ENCODE results near the gene MAB21L4. TPM values are rescaled to one million over a fixed set of nuclear protein-coding genes. Genes with fewer than 3 reads are reported as not detected.

Gene MAB21L4
- total RNA-seq, 1 experiment from 2014 or later = 0.15 TPM

DNA sequence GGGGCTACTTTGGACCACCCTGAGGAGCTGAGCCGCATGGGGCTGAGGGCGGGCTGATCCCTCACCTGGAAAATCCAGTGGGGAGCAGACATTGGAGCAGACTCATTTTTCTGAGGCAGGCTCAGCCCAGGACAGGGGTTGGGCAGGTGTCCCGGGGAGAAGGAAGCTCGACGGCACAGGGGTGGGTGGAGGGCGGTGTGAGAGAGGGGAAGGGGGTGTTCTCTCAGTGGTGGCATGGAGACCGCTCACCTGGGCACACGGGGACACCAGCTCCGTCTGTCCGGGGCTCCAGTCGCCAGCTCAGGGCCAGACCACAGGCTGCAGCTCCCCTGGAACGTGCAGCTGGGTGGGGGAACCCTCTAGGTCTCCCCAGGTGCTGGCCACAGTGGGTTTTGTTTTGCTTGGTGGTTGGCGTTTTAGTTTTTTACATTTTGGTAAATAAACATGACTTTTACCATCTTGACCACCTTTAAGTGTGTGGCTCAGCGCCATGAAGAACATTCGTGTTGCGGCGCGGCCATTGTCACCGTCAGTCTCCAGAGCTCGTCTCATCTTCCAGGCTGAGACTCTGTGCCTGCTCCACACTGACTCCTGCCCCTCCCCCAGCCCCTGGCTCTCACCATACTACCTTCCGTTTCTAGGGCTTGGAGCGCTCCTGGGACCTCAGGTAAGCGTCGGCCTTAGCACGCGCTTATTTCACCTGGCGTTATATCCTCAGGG lies 4.3 kb upstream of the MAB21L4 start:
- no peak overlapping the region for H3K4me2 ChIP-seq (ENCODE audit: insufficient read depth, insufficient read length, low read length)
- no peak overlapping the region for H2BK15ac ChIP-seq (ENCODE audit: low read depth, low read length)
- no peak overlapping the region; the same call in 1 of the 2 replicates for H3K14ac ChIP-seq (ENCODE audit: insufficient read depth, low read length)
- H3K56ac ChIP-seq (ENCODE audit: insufficient read length, low read depth, low read length) = no peak overlapping the region
- Mint-ChIP-seq H3K4me1 (peaks cover 7 to 16% of the 10 kb centered on the region in 2 experiments), H3K4me3 (no peak overlapping the region), H3K27me3 (ENCODE audit: low read depth) (peaks cover 8% of the 10 kb centered on the region), H3K36me3 (ENCODE audit: insufficient read depth in 1 of 3, low read depth in 3 of 3) (peaks cover 3 to 10% (median 5%) of the 10 kb centered on the region in 3 experiments; a peak in 5 of 7 replicates), H3K9me3 (peaks cover 12% of the 10 kb centered on the region in 2 experiments), H3K27ac (no peak overlapping the region)
- H3K79me1 ChIP-seq (ENCODE audit: insufficient read depth, low read depth, low read length, poor library complexity, severe bottlenecking) = no peaks in the 10 kb centered on the region
- no peak overlapping the region for H2BK120ac ChIP-seq (ENCODE audit: low read depth, low read length, poor library complexity, severe bottlenecking)
- H3K23me2 ChIP-seq (ENCODE audit: insufficient read length, low read depth, low read length, poor library complexity, severe bottlenecking) = no peaks in the 10 kb centered on the region
- H2BK12ac ChIP-seq (ENCODE audit: insufficient read length, low read depth, low read length) = no peak overlapping the region
- H3K9me3 ChIP-seq (ENCODE audit: control insufficient read depth, low read depth, low read length) = no peaks in the 10 kb centered on the region
- H2BK5ac ChIP-seq (ENCODE audit: insufficient read length, low read length) = no peak overlapping the region
- no peak overlapping the region for H3K23ac ChIP-seq (ENCODE audit: insufficient read length, low read depth, low read length)
- no peak overlapping the region for H3K4ac ChIP-seq (ENCODE audit: low read depth, low read length)
- no peak overlapping the region for H2BK20ac ChIP-seq (ENCODE audit: low read depth, low read length, poor library complexity, severe bottlenecking)
- H3K4me1 ChIP-seq (ENCODE audit: insufficient read depth, low read length) = no peaks in the 10 kb centered on the region
- H3T11ph ChIP-seq (ENCODE audit: low read length) = no peak overlapping the region
- H3K79me2 ChIP-seq (ENCODE audit: insufficient read depth, low read length) = no peaks in the 10 kb centered on the region
- no peak overlapping the region for H2AFZ ChIP-seq (ENCODE audit: low read length)
- H3K27ac ChIP-seq (ENCODE audit: insufficient read length, low read depth, low read length) = no peak overlapping the region
- H3K9ac ChIP-seq (ENCODE audit: extremely low read depth, insufficient read length, low read length) = no peak overlapping the region
- H4K20me1 ChIP-seq (ENCODE audit: control insufficient read depth, insufficient read depth, insufficient read length) = no peaks in the 10 kb centered on the region
- no peak for DNase-seq
- no peak overlapping the region for H4K8ac ChIP-seq (replicated peaks; ENCODE audit: insufficient read length, low read depth, low read length)
- H3K27me3 ChIP-seq (ENCODE audit: insufficient read depth, low read length) = no peaks in the 10 kb centered on the region
- no peak for TF ChIP-seq CTCF (conservative IDR thresholded peaks at IDR 0.05)
- WGBS (ENCODE audit: extremely low coverage, insufficient read length, low lambda C conversion rate) = no CpG with 5 or more reads among the region's 27 CpGs
- H3K18ac ChIP-seq (ENCODE audit: insufficient read length, low read depth, low read length) = no peak overlapping the region
- no peak overlapping the region for H2AK5ac ChIP-seq (ENCODE audit: insufficient read length, low read length)
- H4K91ac ChIP-seq (ENCODE audit: insufficient read length, low read depth, low read length) = no peak overlapping the region
- H4K5ac ChIP-seq (ENCODE audit: insufficient read length, low read depth, low read length) = no peak overlapping the region

Measured in H9 (cell line).